Dendritic cell treated with granulocyte-macrophage colony-stimulating factor and Interleukin-4, amounts not matched to agents 40 ng/mL and 50 ng/mL, for 4 days (primary cell): ENCODE data around the gene SAA1.

Experiments
- H3K27ac Mint-ChIP-seq: one replicate; pipeline ENCODE4 v1.8.0; 2022; ENCODE audit warnings: mild to moderate bottlenecking, mixed read lengths
- H3K27me3 Mint-ChIP-seq: one replicate; pipeline ENCODE4 v1.8.0; 2022; ENCODE audit warnings: mild to moderate bottlenecking, mixed read lengths
- H3K36me3 Mint-ChIP-seq: one replicate; pipeline ENCODE4 v1.8.0; 2022; ENCODE audit warnings: low read depth, mixed read lengths
- H3K4me1 Mint-ChIP-seq: one replicate; pipeline ENCODE4 v1.8.0; 2022; ENCODE audit warnings: low read depth, mixed read lengths
- H3K4me3 Mint-ChIP-seq: one replicate; pipeline ENCODE4 v1.8.0; 2022; ENCODE audit warnings: mild to moderate bottlenecking, moderate library complexity, mixed read lengths
- H3K9me3 Mint-ChIP-seq: one replicate; pipeline ENCODE4 v1.8.0; 2022; ENCODE audit warnings: mixed read lengths
- intact Hi-C: fragments of 100-400 bp; cut with micrococcal nuclease; formaldehyde crosslinking; loops from one replicate; pipeline ENCODE4 v1.15.0; 2022

SAA1 gene

DNA sequence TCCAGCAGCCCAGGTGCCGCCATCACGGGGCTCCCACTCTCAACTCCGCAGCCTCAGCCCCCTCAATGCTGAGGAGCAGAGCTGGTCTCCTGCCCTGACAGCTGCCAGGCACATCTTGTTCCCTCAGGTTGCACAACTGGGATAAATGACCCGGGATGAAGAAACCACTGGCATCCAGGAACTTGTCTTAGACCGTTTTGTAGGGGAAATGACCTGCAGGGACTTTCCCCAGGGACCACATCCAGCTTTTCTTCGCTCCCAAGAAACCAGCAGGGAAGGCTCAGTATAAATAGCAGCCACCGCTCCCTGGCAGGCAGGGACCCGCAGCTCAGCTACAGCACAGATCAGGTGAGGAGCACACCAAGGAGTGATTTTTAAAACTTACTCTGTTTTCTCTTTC is at the start of gene SAA1:
Gene SAA1 (plus strand): TSS at position 316 of the 400 bp plus-strand sequence. CDS start 624 bp downstream, outside the sequence.
- Mint-ChIP-seq H3K27ac (peak within 1 kb of the TSS; percentile 23), H3K27me3 (no peaks in the 10 kb centered on the region), H3K9me3 (no peaks in the 10 kb centered on the region), H3K36me3 (no peaks in the 10 kb centered on the region), H3K4me3 (no peak within 1 kb of the TSS), H3K4me1 (peaks cover 26% of the 10 kb centered on the region)
- intact Hi-C loops, result no loop called here

DNA sequence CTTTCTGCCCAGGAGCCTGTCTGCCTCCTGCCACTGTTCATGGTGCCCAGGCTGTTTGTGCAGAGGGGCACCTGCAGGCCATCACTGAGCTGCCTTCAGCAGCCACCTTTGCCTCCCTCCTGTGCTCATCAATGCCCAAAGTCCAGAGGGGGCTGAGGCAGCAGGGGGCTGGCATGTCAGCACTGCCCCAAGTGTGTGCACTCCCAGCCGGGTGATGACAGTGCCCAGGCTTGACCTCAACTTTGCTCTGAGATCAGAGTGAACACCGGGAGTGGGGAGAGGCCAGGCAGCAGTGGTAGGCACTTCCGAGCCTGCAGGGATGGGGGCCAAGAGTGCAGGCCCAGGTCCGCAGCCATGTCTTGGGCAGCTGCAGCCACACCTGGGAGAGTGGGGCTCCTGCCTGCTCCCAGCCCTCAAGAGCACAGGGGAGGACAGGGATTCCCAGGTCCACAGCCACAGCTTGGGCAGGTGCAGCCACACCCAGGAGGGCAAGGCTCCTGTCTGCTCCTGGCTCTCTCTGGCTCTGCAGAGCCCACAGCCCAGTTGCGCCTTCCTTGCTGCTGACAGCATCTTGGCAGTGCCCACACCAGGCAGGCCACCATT is 44.7 kb upstream of the SAA1 start:
- intact Hi-C loops, result no loop called here
- H3K36me3 Mint-ChIP-seq, result no peaks in the 10 kb centered on the region
- no peak overlapping the region for H3K4me3 Mint-ChIP-seq
- peaks cover 14% of the 10 kb centered on the region for H3K27me3 Mint-ChIP-seq
- H3K27ac Mint-ChIP-seq, result no peak overlapping the region
- no peaks in the 10 kb centered on the region for H3K9me3 Mint-ChIP-seq
- H3K4me1 Mint-ChIP-seq, result peaks cover 4% of the 10 kb centered on the region

DNA sequence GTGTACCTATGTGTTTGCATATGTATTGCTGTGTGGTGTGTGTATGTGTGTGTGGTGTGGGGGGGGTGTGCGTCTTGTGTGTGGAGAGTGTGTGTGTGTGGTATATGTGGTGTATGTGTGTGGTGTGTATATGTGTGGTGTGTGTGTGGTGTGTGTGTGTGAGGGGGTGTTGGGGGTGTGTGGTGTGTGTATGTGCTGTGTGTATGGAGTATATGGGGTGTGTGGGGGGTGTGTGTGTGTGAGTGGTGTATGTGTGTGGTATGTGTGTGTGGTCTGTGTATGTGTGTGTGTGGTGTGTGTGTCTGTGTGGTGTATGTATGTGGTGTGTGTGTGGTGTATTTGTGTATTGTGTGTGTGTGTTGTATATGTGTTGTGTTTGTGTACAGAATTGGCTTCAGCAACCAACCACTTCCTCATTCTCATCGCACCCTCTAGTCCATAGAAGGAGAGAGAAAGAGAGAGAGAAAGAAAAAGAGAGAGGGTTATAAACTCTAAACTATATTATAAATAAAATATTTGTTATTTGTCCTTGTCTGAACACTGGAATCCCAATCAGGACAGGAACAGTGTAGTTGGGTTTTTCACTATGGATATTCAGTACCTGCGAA is 43.1 kb upstream of the SAA1 start:
- no peak overlapping the region for H3K27ac Mint-ChIP-seq
- H3K27me3 Mint-ChIP-seq, result peaks cover 10% of the 10 kb centered on the region
- H3K4me1 Mint-ChIP-seq, result peaks cover 4% of the 10 kb centered on the region
- no peaks in the 10 kb centered on the region for H3K9me3 Mint-ChIP-seq
- no peak overlapping the region for H3K4me3 Mint-ChIP-seq
- no peaks in the 10 kb centered on the region for H3K36me3 Mint-ChIP-seq
- intact Hi-C loops, result no loop called here

DNA sequence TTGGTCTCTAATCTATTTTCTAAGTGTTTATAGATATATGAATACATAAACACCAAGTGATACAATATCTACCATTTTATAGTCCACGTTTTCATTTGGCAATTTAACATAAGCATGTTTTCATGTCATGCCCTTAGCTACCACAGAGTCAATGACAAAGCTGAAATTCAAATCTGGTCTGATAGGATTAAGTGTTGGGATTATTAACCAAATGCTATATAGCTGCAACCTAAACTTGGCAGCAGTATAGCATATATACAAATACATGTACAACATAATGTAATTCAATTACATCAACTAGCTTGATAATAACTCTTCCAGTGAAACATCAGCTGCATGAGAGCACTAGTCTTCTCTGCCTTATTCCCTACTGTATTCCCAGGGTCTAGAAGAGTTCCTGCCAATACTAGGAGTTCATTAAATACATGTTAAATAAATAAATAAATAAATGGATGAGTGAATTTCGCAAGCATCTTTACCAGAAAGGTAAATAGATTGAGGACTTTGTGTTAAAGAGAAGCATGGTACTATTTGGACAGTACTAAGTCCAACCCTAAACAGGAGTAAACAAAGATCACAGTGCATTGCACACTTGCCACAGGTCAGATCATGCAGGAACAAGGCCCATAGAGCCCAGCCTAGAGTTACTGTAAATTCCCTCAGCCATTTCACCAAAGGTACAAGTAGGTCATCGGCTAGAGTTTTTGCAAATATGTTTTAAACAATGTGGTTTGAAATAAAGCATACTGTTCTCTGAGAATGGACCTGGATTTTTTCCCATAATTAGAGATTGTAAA is 42.3 kb upstream of the SAA1 start:
- no peaks in the 10 kb centered on the region for H3K36me3 Mint-ChIP-seq
- intact Hi-C loops, result no loop called here
- no peaks in the 10 kb centered on the region for H3K9me3 Mint-ChIP-seq
- H3K27ac Mint-ChIP-seq, result no peak overlapping the region
- no peak overlapping the region for H3K4me3 Mint-ChIP-seq
- peaks cover 6% of the 10 kb centered on the region for H3K4me1 Mint-ChIP-seq
- H3K27me3 Mint-ChIP-seq, result peaks cover 8% of the 10 kb centered on the region

DNA sequence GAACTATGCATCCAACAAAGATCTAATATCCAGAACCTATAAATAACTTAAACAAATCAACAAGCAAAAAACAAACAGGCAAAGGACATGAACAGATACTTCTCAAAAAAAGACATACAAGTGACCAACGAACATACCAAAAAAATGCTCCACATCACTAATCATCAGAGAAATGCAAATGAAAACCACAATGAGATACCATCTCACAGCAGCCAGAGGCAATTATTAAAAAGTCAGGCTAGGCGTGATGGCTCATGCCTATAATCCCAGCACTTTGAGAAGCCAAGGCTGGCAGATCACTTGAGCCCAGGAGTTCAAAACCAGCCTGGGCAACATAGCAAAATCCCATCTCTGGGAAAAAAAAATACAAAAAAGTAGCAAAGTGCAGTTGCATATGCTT is 40.2 kb upstream of the SAA1 start:
- intact Hi-C loops, result no loop called here
- Mint-ChIP-seq H3K27ac (no peak overlapping the region), H3K9me3 (no peaks in the 10 kb centered on the region), H3K36me3 (no peaks in the 10 kb centered on the region), H3K4me3 (no peak overlapping the region), H3K4me1 (peaks cover 15% of the 10 kb centered on the region), H3K27me3 (peaks cover 4% of the 10 kb centered on the region)

DNA sequence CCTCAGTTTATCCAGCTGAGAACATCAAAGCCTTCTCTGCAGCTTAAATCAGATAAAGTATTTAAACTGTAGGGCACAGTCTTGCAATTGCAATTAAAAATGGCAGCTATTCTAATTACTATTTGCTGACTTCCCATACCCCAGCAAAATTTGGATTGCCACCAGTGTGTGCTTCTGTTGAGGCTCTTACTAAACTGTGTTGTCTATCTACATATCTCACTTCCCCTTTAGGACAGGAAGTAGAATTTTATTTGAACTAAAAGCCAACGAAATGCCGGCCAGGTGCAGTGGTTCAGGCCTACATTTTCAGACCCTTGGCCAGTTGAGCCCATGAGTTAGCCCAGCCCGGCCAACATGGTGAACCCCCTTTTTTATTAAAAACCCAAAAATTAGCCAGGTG is 36.6 kb upstream of the SAA1 start:
- Mint-ChIP-seq H3K4me1 (peaks cover 10% of the 10 kb centered on the region), H3K27me3 (peaks cover 5% of the 10 kb centered on the region), H3K4me3 (no peak overlapping the region), H3K36me3 (no peaks in the 10 kb centered on the region), H3K27ac (no peak overlapping the region), H3K9me3 (no peaks in the 10 kb centered on the region)
- intact Hi-C loops, result no loop called here

DNA sequence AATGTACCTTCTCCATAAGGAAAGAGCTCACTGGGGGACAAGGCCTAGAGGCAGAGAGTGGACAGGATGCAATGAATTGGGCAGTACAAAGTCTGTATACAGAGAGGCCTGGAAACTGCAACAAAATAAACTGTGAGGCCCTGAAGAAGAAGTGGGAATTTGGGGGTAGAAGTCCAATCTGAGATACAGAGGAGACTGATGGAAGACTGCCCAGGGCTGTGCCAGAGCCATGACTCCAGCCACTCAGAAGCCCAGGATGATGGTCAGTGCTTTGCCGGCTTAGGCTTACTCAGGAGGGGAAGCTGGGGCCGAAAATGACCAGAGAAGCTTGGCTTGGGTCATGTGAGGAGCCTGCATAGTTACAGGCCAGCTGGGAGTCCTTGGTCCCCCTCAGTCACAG is 35.2 kb upstream of the SAA1 start:
- peaks cover 13% of the 10 kb centered on the region for H3K27me3 Mint-ChIP-seq
- H3K4me3 Mint-ChIP-seq, result no peak overlapping the region
- intact Hi-C loops, result no loop called here
- no peaks in the 10 kb centered on the region for H3K9me3 Mint-ChIP-seq
- H3K27ac Mint-ChIP-seq, result no peak overlapping the region
- H3K36me3 Mint-ChIP-seq, result no peaks in the 10 kb centered on the region
- H3K4me1 Mint-ChIP-seq, result peaks cover 10% of the 10 kb centered on the region

DNA sequence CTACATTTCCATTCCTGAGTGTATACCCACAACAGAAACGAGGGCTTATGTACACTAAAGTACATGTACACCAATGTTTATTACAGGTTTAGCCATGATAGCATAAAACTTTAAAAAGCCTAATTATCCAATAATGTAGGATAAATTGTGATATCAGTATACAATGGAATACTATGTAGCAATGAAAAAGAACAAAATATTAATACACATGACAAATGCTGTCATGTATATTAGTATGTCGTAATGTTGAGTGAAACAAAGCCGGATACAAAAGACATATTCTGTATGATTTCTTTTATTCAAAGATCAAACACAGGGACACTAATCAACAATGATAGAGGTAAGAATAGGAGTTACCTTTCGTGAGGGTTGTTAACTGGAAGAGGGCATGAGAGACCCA is 32.2 kb upstream of the SAA1 start:
- no peak overlapping the region for H3K27ac Mint-ChIP-seq
- peaks cover 29% of the 10 kb centered on the region for H3K27me3 Mint-ChIP-seq
- peaks cover 8% of the 10 kb centered on the region for H3K4me1 Mint-ChIP-seq
- H3K4me3 Mint-ChIP-seq, result no peak overlapping the region
- no peaks in the 10 kb centered on the region for H3K9me3 Mint-ChIP-seq
- H3K36me3 Mint-ChIP-seq, result no peaks in the 10 kb centered on the region
- intact Hi-C loops, result no loop called here

DNA sequence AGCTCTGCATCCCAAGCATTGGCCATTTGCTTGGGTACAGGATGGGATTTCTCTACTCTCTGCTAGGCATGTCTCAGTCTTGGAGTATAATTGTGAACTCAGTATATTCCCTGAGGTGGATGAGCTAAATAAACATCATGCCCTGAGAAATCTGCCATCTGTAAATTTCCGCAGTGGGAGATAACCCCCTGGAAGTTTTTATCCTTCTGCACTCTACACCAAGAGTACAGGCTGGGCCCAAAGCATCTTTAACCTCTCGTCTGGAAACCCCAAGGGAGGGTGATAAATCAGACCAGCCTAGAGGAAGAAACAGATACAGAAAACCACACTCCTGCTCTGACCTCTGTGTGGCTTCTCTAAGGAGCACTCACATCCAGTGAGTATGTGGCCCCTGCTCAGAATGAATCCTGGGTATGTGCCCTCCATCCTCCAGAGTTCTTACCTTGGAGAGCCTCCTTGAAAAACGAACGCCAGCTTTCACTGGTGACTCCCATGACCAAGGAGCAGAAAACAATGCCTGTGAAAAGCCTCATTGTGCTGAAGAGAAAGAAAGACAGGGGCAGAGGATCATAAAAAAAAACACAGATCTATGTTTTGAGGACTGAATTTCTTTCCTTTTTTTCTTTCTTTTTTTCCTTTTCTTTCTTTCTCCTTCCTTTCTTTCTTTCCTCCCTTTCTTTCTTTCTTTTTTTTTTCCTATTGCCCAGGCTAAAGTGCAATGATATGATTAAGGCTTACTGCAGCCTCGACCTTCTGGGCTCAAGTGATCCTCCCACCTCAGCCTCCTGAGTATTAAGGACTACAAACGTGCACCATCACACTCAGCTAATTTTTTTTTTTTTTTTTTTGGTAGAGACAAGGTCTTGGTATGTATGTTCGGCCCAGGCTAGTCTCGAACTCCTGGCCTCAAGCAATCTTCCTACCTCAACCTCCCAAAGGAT is 30.4 kb upstream of the SAA1 start:
- no peak overlapping the region for H3K4me3 Mint-ChIP-seq
- intact Hi-C loops, result no loop called here
- no peaks in the 10 kb centered on the region for H3K9me3 Mint-ChIP-seq
- H3K27ac Mint-ChIP-seq, result no peak overlapping the region
- H3K27me3 Mint-ChIP-seq, result peaks cover 38% of the 10 kb centered on the region
- H3K4me1 Mint-ChIP-seq, result no peaks in the 10 kb centered on the region
- H3K36me3 Mint-ChIP-seq, result no peaks in the 10 kb centered on the region

DNA sequence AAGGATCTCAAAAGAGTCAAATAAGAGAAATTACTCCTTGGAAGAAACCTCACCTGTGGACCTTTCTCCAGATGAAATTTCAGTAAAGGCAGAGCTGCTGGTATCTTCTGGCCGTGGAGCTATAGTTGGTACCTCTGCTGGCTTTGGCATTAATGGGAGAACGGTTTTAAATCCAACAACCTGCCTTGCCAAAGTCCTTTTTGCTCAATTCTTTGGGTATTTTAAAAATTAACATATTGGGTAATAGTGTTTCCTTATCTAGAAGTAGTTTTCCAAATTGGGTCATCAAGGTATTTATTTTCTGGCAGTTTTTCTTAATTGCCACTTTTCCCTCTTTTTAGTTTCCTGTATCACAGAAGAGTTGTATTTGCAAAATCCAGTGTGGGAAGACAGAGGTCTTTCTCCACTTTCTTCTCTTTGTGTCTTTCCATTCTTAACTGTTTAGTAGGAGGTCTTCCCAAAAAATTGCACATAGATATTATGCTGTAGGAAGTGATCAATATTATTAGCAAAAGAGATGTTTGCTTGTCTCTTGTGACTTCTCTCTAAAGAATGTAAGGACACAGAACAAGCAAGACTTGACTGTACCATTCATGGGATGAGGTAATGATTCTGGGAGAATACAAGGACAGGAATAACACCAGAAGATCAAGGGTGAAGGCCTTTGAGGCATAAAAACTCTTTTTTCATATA is 29.3 kb upstream of the SAA1 start, which contains the start of gene SAA4:
Gene SAA4 (minus strand): TSS at position 139 of the 693 bp plus-strand sequence. CDS start 876 bp downstream, outside the sequence.
- H3K27ac Mint-ChIP-seq, result no peak within 1 kb of the TSS
- intact Hi-C loops, result no loop called here
- H3K9me3 Mint-ChIP-seq, result no peaks in the 10 kb centered on the region
- H3K4me3 Mint-ChIP-seq, result no peak within 1 kb of the TSS
- no peaks in the 10 kb centered on the region for H3K4me1 Mint-ChIP-seq
- H3K27me3 Mint-ChIP-seq, result peaks cover 41% of the 10 kb centered on the region
- no peaks in the 10 kb centered on the region for H3K36me3 Mint-ChIP-seq

DNA sequence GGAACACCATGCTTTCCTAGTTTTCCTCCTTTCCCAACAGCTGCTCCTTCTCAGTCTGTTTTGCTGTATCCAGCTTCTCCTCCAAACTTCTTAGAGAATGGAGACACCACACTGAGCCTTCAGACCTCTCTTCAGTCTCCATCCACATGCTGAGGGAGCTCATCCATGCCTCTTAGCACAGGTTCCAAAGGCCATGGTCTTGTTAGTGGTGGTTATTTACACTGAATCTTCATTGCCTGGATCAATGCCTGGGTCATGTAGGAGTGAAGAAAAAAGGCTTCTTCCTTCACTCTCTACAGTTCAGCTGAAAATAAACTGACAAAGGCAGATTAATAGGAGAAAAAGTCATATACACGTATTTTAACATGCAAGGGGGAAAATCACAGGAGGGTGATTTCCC is 26.4 kb upstream of the SAA1 start:
- intact Hi-C loops, result loop anchor here (5.0 kb wide), 2 partner anchors 83 to 98 kb away; partner anchors contain the start of genes GTF2H1 and HPS5
- Mint-ChIP-seq H3K27ac (no peak overlapping the region), H3K27me3 (peaks cover 41% of the 10 kb centered on the region), H3K9me3 (no peaks in the 10 kb centered on the region), H3K4me1 (peaks cover 5% of the 10 kb centered on the region), H3K36me3 (no peaks in the 10 kb centered on the region), H3K4me3 (no peak overlapping the region)

DNA sequence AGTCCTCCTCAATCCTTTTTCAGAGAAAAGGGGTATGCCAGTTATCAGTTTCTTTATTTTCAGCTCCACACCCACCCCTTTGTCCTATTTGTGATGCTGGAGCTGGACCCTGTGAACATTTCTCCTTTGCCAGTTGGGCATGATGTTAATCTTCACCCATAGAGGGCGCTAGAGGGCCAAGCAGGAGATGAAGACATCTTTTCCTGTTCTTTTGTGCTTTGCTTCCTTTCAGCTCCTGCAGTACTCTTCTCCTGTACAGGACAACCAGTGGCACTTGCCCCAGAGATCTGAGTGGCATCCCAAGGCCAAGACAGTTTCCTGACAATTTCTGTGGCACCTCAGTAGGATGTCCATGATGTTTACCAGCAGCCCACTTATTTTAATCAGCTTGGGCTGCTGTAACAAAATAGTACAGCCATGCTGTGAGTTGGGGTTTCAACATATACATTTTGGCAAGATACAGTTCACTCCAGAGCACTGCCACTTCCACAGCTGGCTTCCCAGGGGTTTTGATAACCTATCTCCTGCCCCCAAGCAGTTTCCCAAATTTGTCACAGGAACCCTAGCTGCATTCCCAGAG is 22.2 kb upstream of the SAA1 start:
- no peak overlapping the region for H3K4me3 Mint-ChIP-seq
- no peaks in the 10 kb centered on the region for H3K9me3 Mint-ChIP-seq
- intact Hi-C loops, result loop anchor here (5.0 kb wide), 2 partner anchors 78 to 93 kb away; partner anchors contain the start of genes GTF2H1 and HPS5
- no peaks in the 10 kb centered on the region for H3K36me3 Mint-ChIP-seq
- H3K4me1 Mint-ChIP-seq, result peaks cover 14% of the 10 kb centered on the region
- H3K27ac Mint-ChIP-seq, result no peak overlapping the region
- peaks cover 18% of the 10 kb centered on the region for H3K27me3 Mint-ChIP-seq

DNA sequence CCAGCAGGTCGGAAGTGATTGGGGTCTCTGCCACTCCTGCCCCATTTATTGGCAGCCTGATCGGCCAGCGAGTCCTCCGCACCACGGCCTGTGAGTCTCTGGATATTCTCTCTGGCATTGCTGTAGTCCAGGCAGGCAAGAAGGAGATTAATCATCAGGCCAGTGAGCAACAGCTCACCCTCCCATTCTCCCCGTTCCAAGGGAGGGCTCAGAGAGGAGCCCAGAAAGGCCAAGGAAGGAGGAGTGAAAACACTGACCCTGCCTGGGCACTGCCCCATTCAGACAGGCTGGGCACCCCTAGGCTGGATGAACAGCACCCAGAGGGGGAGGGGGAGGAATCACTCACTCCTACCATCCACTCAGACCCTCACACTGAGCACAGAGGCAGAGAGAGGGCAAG is 20.7 kb upstream of the SAA1 start:
- no peaks in the 10 kb centered on the region for H3K9me3 Mint-ChIP-seq
- H3K36me3 Mint-ChIP-seq, result no peaks in the 10 kb centered on the region
- peaks cover 10% of the 10 kb centered on the region for H3K27me3 Mint-ChIP-seq
- intact Hi-C loops, result no loop called here
- H3K4me3 Mint-ChIP-seq, result no peak overlapping the region
- peaks cover 14% of the 10 kb centered on the region for H3K4me1 Mint-ChIP-seq
- peak overlapping the region; percentile 58 for H3K27ac Mint-ChIP-seq
